WTC11 (cell line): Measurements from ENCODE around the gene SFI1. TPM values are rescaled to one million over a fixed set of nuclear protein-coding genes. Genes with fewer than 3 reads are reported as not detected.

Source experiments
- ATAC-seq: fragments of 200-7000 bp; cut with Tn5 transposase; 2 replicates; pipeline ENCODE4 v1.10.0; 2021; ENCODE audit warnings: mild to moderate bottlenecking, moderate library complexity
- CTCF ChIA-PET: fragments of 300-600 bp; sonication (Branson Sonifier 250); formaldehyde crosslinking; loops from one replicate; lab custom pipeline; 2021; ENCODE audit warnings: antibody characterized with exemption; lab: Charles Lee
- POLR2A ChIA-PET: fragments of 350-600 bp; sonication (Branson Sonifier 250); formaldehyde crosslinking; loops from one replicate; lab custom pipeline; 2021; ENCODE audit warnings: antibody characterized with exemption; lab: Charles Lee
- DNase-seq: peaks from one replicate; pipeline ENCODE4 v3.0.0; 2021; ENCODE audit warnings: low spot score
- H3K27ac Mint-ChIP-seq: 2 replicates; pipeline ENCODE4 v1.8.0; 2021; ENCODE audit warnings: mixed read lengths
- H3K27me3 Mint-ChIP-seq: 2 replicates; pipeline ENCODE4 v1.8.0; 2021; ENCODE audit warnings: low read depth, mild to moderate bottlenecking, moderate library complexity, mixed read lengths
- H3K36me3 Mint-ChIP-seq: 2 replicates; pipeline ENCODE4 v1.8.0; 2021; ENCODE audit warnings: mixed read lengths
- H3K4me1 Mint-ChIP-seq: 2 replicates; pipeline ENCODE4 v1.8.0; 2022; ENCODE audit warnings: mixed read lengths
- H3K4me3 Mint-ChIP-seq: 2 replicates; pipeline ENCODE4 v1.8.0; 2021; ENCODE audit warnings: mild to moderate bottlenecking, moderate library complexity, mixed read lengths
- H3K9me3 Mint-ChIP-seq: 2 replicates; pipeline ENCODE4 v1.8.0; 2021; ENCODE audit warnings: mixed read lengths
- ETV6 ChIP-seq: sonication (generic); formaldehyde crosslinking; IDR thresholded peaks from 2 replicates; pipeline ENCODE4 v1.8.1; 2022; ENCODE audit warnings: mild to moderate bottlenecking, missing genetic modification reagents
- HMGA2 ChIP-seq: fragments of 250-450 bp; sonication (Bioruptor Pico); IDR thresholded peaks from 2 replicates; pipeline ENCODE4 v1.4.0; 2021; ENCODE audit warnings: mild to moderate bottlenecking, moderate library complexity
- JAZF1 ChIP-seq: fragments of 250-450 bp; sonication (Bioruptor Pico); IDR thresholded peaks from 2 replicates; pipeline ENCODE4 v1.9.0; 2021; ENCODE audit warnings: moderate library complexity, mild to moderate bottlenecking, inconsistent platforms
- OVOL2 ChIP-seq: fragments of 250-450 bp; sonication (Bioruptor Pico); IDR thresholded peaks from 2 replicates; pipeline ENCODE4 v1.9.0; 2021; ENCODE audit warnings: mild to moderate bottlenecking, borderline replicate concordance
- SMAD3 ChIP-seq: sonication (generic); formaldehyde crosslinking; IDR thresholded peaks from 2 replicates; pipeline ENCODE4 v1.8.0; 2022; ENCODE audit warnings: missing genetic modification reagents, mild to moderate bottlenecking, borderline replicate concordance
- SP1 ChIP-seq: sonication (generic); formaldehyde crosslinking; conservative IDR thresholded peaks from 2 replicates; pipeline ENCODE4 v1.8.1; 2022; ENCODE audit warnings: missing genetic modification reagents
- ZNF232 ChIP-seq: sonication (generic); formaldehyde crosslinking; IDR thresholded peaks from 2 replicates; pipeline ENCODE4 v1.8.0; 2022; ENCODE audit warnings: mild to moderate bottlenecking, missing genetic modification reagents
- ZNF263 ChIP-seq: sonication (generic); formaldehyde crosslinking; IDR thresholded peaks from 2 replicates; pipeline ENCODE4 v1.8.1; 2022; ENCODE audit warnings: low read depth, mild to moderate bottlenecking, moderate library complexity, missing genetic modification reagents
- ZNF416 ChIP-seq: fragments of 250-450 bp; sonication (Bioruptor Pico); IDR thresholded peaks from 2 replicates; pipeline ENCODE4 v1.9.0; 2021; ENCODE audit warnings: mild to moderate bottlenecking, inconsistent platforms
- total RNA-seq: library from RNA; stranded (reverse); gene quantifications from 3 replicates; pipeline ENCODE4 v1.2.3, GENCODE V29; 2021
- TF ChIP-seq, protein P1 (sequence below): sonication (generic); formaldehyde crosslinking; IDR thresholded peaks from 2 replicates; pipeline ENCODE4 v1.8.0; 2023; ENCODE audit warnings: mild to moderate bottlenecking, missing genetic modification reagents
- TF ChIP-seq, protein P2 (sequence below): sonication (generic); formaldehyde crosslinking; IDR thresholded peaks from 2 replicates; pipeline ENCODE4 v1.8.0; 2023; ENCODE audit warnings: missing genetic modification reagents
- TF ChIP-seq, protein P3 (sequence below): sonication (generic); formaldehyde crosslinking; IDR thresholded peaks from 2 replicates; pipeline ENCODE4 v1.8.0; 2022; ENCODE audit warnings: mild to moderate bottlenecking, missing genetic modification reagents
- TF ChIP-seq, protein P4 (sequence below): sonication (generic); formaldehyde crosslinking; IDR thresholded peaks from 2 replicates; pipeline ENCODE4 v1.8.0; 2022; ENCODE audit warnings: mild to moderate bottlenecking, missing genetic modification reagents
- TF ChIP-seq, protein P5 (sequence below): sonication (generic); formaldehyde crosslinking; IDR thresholded peaks from 2 replicates; pipeline ENCODE4 v1.8.1; 2022; ENCODE audit warnings: low read depth, mild to moderate bottlenecking, moderate library complexity, missing genetic modification reagents, borderline replicate concordance
- TF ChIP-seq, protein P6 (sequence below): fragments of 250-450 bp; sonication (Bioruptor Pico); IDR thresholded peaks from 2 replicates; pipeline ENCODE4 v1.9.0; 2021; ENCODE audit warnings: mild to moderate bottlenecking, borderline replicate concordance

Gene SFI1
- total RNA-seq, 1 experiment from 2014 or later, result 43.6 TPM

DNA sequence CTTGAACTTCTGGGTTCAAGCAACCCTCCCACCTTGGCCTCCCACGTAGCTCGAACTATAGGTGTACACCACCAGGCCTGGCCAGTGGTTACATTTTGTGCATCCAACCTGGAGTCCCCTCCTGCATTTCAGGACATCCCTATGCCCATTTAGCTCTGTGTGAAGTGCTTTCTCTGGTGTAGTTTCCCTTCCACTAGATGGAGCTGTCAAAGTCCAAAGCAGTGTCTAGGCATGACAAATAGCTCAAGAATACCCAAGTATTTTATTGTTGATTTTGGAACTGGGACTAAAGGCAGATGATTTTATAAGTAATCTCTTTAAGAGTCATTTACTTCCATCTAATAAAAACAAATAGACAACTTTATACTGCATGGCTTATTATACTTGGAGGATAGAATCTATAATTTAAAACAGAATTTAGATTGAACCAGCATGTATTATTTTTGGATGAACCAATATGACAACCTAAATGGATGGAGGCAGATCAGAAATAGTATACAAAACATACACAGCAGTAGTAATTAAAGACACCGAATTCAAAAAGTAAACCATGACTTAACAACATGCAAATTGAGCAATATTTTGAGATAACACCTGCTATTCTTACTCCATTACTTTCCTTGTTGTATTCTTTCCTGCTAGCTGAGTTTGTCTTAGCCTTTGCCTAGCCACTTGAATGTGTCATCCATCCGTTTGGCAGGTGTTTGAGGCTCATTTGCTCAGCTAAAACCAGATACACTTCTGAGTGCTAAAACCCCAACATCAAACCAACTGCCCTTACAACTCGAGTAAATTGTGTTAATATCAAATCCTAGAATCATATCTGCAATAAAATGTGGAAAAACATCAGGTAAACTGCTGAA is 44.4 kb upstream of the SFI1 start (continued):
- TF ChIP-seq, protein P1, sequence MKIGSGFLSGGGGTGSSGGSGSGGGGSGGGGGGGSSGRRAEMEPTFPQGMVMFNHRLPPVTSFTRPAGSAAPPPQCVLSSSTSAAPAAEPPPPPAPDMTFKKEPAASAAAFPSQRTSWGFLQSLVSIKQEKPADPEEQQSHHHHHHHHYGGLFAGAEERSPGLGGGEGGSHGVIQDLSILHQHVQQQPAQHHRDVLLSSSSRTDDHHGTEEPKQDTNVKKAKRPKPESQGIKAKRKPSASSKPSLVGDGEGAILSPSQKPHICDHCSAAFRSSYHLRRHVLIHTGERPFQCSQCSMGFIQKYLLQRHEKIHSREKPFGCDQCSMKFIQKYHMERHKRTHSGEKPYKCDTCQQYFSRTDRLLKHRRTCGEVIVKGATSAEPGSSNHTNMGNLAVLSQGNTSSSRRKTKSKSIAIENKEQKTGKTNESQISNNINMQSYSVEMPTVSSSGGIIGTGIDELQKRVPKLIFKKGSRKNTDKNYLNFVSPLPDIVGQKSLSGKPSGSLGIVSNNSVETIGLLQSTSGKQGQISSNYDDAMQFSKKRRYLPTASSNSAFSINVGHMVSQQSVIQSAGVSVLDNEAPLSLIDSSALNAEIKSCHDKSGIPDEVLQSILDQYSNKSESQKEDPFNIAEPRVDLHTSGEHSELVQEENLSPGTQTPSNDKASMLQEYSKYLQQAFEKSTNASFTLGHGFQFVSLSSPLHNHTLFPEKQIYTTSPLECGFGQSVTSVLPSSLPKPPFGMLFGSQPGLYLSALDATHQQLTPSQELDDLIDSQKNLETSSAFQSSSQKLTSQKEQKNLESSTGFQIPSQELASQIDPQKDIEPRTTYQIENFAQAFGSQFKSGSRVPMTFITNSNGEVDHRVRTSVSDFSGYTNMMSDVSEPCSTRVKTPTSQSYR (CRISPR knock-in tag), result no peak
- TF ChIP-seq, protein P2, sequence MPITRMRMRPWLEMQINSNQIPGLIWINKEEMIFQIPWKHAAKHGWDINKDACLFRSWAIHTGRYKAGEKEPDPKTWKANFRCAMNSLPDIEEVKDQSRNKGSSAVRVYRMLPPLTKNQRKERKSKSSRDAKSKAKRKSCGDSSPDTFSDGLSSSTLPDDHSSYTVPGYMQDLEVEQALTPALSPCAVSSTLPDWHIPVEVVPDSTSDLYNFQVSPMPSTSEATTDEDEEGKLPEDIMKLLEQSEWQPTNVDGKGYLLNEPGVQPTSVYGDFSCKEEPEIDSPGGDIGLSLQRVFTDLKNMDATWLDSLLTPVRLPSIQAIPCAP (CRISPR knock-in tag), result no peak
- TF ChIP-seq, protein P3, sequence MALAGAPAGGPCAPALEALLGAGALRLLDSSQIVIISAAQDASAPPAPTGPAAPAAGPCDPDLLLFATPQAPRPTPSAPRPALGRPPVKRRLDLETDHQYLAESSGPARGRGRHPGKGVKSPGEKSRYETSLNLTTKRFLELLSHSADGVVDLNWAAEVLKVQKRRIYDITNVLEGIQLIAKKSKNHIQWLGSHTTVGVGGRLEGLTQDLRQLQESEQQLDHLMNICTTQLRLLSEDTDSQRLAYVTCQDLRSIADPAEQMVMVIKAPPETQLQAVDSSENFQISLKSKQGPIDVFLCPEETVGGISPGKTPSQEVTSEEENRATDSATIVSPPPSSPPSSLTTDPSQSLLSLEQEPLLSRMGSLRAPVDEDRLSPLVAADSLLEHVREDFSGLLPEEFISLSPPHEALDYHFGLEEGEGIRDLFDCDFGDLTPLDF (CRISPR knock-in tag), result no peak
- TF ChIP-seq, protein P4, sequence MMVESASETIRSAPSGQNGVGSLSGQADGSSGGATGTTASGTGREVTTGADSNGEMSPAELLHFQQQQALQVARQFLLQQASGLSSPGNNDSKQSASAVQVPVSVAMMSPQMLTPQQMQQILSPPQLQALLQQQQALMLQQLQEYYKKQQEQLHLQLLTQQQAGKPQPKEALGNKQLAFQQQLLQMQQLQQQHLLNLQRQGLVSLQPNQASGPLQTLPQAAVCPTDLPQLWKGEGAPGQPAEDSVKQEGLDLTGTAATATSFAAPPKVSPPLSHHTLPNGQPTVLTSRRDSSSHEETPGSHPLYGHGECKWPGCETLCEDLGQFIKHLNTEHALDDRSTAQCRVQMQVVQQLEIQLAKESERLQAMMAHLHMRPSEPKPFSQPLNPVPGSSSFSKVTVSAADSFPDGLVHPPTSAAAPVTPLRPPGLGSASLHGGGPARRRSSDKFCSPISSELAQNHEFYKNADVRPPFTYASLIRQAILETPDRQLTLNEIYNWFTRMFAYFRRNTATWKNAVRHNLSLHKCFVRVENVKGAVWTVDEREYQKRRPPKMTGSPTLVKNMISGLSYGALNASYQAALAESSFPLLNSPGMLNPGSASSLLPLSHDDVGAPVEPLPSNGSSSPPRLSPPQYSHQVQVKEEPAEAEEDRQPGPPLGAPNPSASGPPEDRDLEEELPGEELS (CRISPR knock-in tag), result no peak

DNA sequence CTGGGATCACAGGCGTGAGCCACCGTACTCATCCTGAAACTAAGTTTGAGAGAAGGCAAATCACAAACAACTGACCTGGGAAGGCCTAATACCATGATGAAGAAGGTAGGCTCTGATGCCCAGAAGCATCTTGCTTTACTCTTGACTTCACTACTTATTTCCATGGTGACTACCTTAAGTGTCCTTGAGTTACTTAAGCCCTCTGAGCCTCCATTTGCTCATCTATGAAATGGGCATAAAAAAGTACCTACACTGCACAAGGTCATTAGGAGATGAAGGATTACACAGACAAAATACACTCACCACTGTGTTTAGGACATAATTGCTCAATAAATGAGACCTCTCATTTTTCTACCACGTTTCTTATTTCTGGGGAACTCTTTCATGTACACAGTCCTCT is 34.6 kb upstream of the SFI1 start:
- Mint-ChIP-seq H3K4me1 (no peaks in the 10 kb centered on the region), H3K27ac (no peak overlapping the region), H3K4me3 (no peak overlapping the region), H3K36me3 (peaks cover 62% of the 10 kb centered on the region), H3K9me3 (no peaks in the 10 kb centered on the region), H3K27me3 (no peaks in the 10 kb centered on the region)
- TF ChIP-seq ZNF416 (no peak), ZNF232 (CRISPR knock-in tag) (no peak), SP1 (CRISPR knock-in tag) (no peak), HMGA2 (no peak), ZNF263 (CRISPR knock-in tag) (no peak), SMAD3 (CRISPR knock-in tag) (no peak), JAZF1 (CRISPR knock-in tag) (no peak), OVOL2 (no peak), ETV6 (no peak)
- TF ChIP-seq, protein P5, sequence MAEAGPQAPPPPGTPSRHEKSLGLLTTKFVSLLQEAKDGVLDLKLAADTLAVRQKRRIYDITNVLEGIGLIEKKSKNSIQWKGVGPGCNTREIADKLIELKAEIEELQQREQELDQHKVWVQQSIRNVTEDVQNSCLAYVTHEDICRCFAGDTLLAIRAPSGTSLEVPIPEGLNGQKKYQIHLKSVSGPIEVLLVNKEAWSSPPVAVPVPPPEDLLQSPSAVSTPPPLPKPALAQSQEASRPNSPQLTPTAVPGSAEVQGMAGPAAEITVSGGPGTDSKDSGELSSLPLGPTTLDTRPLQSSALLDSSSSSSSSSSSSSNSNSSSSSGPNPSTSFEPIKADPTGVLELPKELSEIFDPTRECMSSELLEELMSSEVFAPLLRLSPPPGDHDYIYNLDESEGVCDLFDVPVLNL (CRISPR knock-in tag), result no peak
- TF ChIP-seq, protein P6, sequence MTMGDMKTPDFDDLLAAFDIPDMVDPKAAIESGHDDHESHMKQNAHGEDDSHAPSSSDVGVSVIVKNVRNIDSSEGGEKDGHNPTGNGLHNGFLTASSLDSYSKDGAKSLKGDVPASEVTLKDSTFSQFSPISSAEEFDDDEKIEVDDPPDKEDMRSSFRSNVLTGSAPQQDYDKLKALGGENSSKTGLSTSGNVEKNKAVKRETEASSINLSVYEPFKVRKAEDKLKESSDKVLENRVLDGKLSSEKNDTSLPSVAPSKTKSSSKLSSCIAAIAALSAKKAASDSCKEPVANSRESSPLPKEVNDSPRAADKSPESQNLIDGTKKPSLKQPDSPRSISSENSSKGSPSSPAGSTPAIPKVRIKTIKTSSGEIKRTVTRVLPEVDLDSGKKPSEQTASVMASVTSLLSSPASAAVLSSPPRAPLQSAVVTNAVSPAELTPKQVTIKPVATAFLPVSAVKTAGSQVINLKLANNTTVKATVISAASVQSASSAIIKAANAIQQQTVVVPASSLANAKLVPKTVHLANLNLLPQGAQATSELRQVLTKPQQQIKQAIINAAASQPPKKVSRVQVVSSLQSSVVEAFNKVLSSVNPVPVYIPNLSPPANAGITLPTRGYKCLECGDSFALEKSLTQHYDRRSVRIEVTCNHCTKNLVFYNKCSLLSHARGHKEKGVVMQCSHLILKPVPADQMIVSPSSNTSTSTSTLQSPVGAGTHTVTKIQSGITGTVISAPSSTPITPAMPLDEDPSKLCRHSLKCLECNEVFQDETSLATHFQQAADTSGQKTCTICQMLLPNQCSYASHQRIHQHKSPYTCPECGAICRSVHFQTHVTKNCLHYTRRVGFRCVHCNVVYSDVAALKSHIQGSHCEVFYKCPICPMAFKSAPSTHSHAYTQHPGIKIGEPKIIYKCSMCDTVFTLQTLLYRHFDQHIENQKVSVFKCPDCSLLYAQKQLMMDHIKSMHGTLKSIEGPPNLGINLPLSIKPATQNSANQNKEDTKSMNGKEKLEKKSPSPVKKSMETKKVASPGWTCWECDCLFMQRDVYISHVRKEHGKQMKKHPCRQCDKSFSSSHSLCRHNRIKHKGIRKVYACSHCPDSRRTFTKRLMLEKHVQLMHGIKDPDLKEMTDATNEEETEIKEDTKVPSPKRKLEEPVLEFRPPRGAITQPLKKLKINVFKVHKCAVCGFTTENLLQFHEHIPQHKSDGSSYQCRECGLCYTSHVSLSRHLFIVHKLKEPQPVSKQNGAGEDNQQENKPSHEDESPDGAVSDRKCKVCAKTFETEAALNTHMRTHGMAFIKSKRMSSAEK, result no peak
- ChIA-PET CTCF (no interaction called here), POLR2A (no interaction called here)
- DNase-seq (no peak), ATAC-seq (no peak)
